OCI-LY7 (cell line): ENCODE results near the gene KIF1A. TPM values are rescaled to one million over a fixed set of nuclear protein-coding genes. Genes with fewer than 3 reads are reported as not detected.

Experiments
- BruUV-seq: library from RNA; stranded (reverse); fragments of 400-500 nt; replicated peaks from 2 replicates; lab custom pipeline; 2021; lab: Mats Ljungman, UMichigan
- CTCF ChIA-PET: fragments of 300-600 bp; sonication (Branson Sonifier 250); formaldehyde crosslinking; loops from one replicate; lab custom pipeline; 2022; ENCODE audit warnings: antibody characterized with exemption; ENCODE audit not compliant: unreplicated experiment; lab: Charles Lee
- POLR2A ChIA-PET: fragments of 300-600 bp; sonication (Branson Sonifier 250); formaldehyde crosslinking; loops from one replicate; lab custom pipeline; 2022; ENCODE audit warnings: antibody characterized with exemption; lab: Charles Lee
- DNase-seq: peaks from one replicate; pipeline ENCODE4 v3.0.0-alpha.2; 2015; ENCODE audit warnings: low spot score
- H2AFZ ChIP-seq: fragments of 200-600 bp; sonication (generic), shearing (Covaris generic); 2 replicates; pipeline ENCODE4 v1.6.1; 2014; ENCODE audit warnings: mild to moderate bottlenecking, antibody characterized with exemption, low read length, moderate library complexity
- H3K27ac ChIP-seq: fragments of 200-600 bp; sonication (generic); 2 replicates; pipeline ENCODE4 v1.5.1; 2014; ENCODE audit warnings: mixed run types, low read depth, mild to moderate bottlenecking, moderate library complexity, low read length, inconsistent platforms; ENCODE audit not compliant: poor library complexity, severe bottlenecking
- H3K36me3 ChIP-seq: fragments of 200-600 bp; sonication (generic); 2 replicates; pipeline ENCODE4 v1.6.1; 2014; ENCODE audit warnings: mild to moderate bottlenecking, antibody characterized with exemption, low read length, moderate library complexity, mixed read lengths; ENCODE audit not compliant: insufficient read depth
- H3K4me1 ChIP-seq: fragments of 200-600 bp; sonication (generic); 2 replicates; pipeline ENCODE4 v1.5.1; 2014; ENCODE audit warnings: mild to moderate bottlenecking, low read length; ENCODE audit not compliant: insufficient read depth, poor library complexity, severe bottlenecking
- H3K4me2 ChIP-seq: fragments of 200-600 bp; sonication (generic); 2 replicates; pipeline ENCODE4 v1.6.1; 2014; ENCODE audit warnings: mild to moderate bottlenecking, low read length
- H3K4me3 ChIP-seq: fragments of 200-600 bp; sonication (generic); 2 replicates; pipeline ENCODE4 v1.5.1; 2014; ENCODE audit warnings: mild to moderate bottlenecking, low read depth, low read length; ENCODE audit not compliant: poor library complexity, severe bottlenecking
- H3K79me2 ChIP-seq: fragments of 200-600 bp; sonication (generic); 2 replicates; pipeline ENCODE4 v1.6.1; 2016; ENCODE audit warnings: low read depth, mild to moderate bottlenecking, low read length, moderate library complexity, mixed read lengths; ENCODE audit not compliant: insufficient read depth
- H3K9me2 ChIP-seq: fragments of 200-600 bp; sonication (generic); 2 replicates; pipeline ENCODE4 v1.6.1; 2016; ENCODE audit warnings: mild to moderate bottlenecking, low read length, mixed read lengths; ENCODE audit not compliant: insufficient read depth
- H3K9me3 ChIP-seq: fragments of 200-600 bp; sonication (generic); 2 replicates; pipeline ENCODE4 v1.6.1; 2014; ENCODE audit warnings: mild to moderate bottlenecking, mixed run types, low read length, mixed read lengths
- H4K20me1 ChIP-seq: fragments of 200-600 bp; sonication (generic); 2 replicates; pipeline ENCODE4 v1.6.1; 2014; ENCODE audit warnings: mild to moderate bottlenecking, antibody characterized with exemption, low read length, moderate library complexity, mixed read lengths; ENCODE audit not compliant: insufficient read depth
- CTCF ChIP-seq: fragments of 200-600 bp; sonication (generic); conservative IDR thresholded peaks from 2 replicates; pipeline ENCODE4 v1.5.1; 2014; ENCODE audit warnings: mild to moderate bottlenecking, antibody characterized with exemption, low read length, moderate library complexity, mixed read lengths
- EZH2phosphoT487 ChIP-seq: fragments of 200-600 bp; sonication (generic); IDR thresholded peaks from 2 replicates; pipeline ENCODE4 v1.6.1; 2018; ENCODE audit warnings: low read depth, borderline replicate concordance, mild to moderate bottlenecking, mixed run types, antibody characterized with exemption, low read length, moderate library complexity, mixed read lengths
- intact Hi-C: fragments of 100-400 bp; cut with micrococcal nuclease; formaldehyde crosslinking; loops from one replicate; pipeline ENCODE4 v1.10.0; 2022; ENCODE audit not compliant: unreplicated experiment
- total RNA-seq, 2 experiments: library from RNA; depleted of rRNA in 1 of 2; stranded (reverse); fragments of >200 nt in 1 of 2; shearing (Covaris generic) in 1 of 2; gene quantifications; 2 replicates each; pipeline ENCODE4 v1.2.3, GENCODE V29; 2014 to 2022

Gene KIF1A
- total RNA-seq, 2 experiments from 2014 or later = not detected

GRCh38 chr2:240728827-240729226 is 91.2 kb downstream of the KIF1A start:
- no peaks in the 10 kb centered on the region for H3K4me1 ChIP-seq
- intact Hi-C loops = no loop called here
- TF ChIP-seq EZH2phosphoT487 (no peak), CTCF (no peak)
- DNase-seq = no peak
- H3K27ac ChIP-seq = no peak overlapping the region
- H3K4me3 ChIP-seq = no peak overlapping the region
- no peaks in the 10 kb centered on the region for H3K36me3 ChIP-seq
- no peak overlapping the region for H3K4me2 ChIP-seq
- no peaks in the 10 kb centered on the region for H3K79me2 ChIP-seq
- ChIA-PET CTCF (no interaction called here), POLR2A (no interaction called here)
- H3K9me2 ChIP-seq = no peaks in the 10 kb centered on the region
- no peaks in the 10 kb centered on the region for H4K20me1 ChIP-seq
- no peaks in the 10 kb centered on the region for H3K9me3 ChIP-seq
- no TSS peak for BruUV-seq
- no peak overlapping the region for H2AFZ ChIP-seq

GRCh38 chr2:240728361-240728760 is 91.7 kb downstream of the KIF1A start:
- H3K27ac ChIP-seq = no peak overlapping the region
- ChIA-PET POLR2A (no interaction called here), CTCF (no interaction called here)
- H3K4me2 ChIP-seq = no peak overlapping the region
- H3K9me2 ChIP-seq = no peaks in the 10 kb centered on the region
- intact Hi-C loops = no loop called here
- H3K4me1 ChIP-seq = no peaks in the 10 kb centered on the region
- no peaks in the 10 kb centered on the region for H3K79me2 ChIP-seq
- no peak for TF ChIP-seq CTCF
- TF ChIP-seq EZH2phosphoT487 = no peak
- no peak for DNase-seq
- H3K36me3 ChIP-seq = no peaks in the 10 kb centered on the region
- no peak overlapping the region for H2AFZ ChIP-seq
- no TSS peak for BruUV-seq
- H3K4me3 ChIP-seq = no peak overlapping the region
- no peaks in the 10 kb centered on the region for H3K9me3 ChIP-seq
- no peaks in the 10 kb centered on the region for H4K20me1 ChIP-seq

- Histone ChIP-seq H3K36me3 (no peaks in the 10 kb centered on the region), H3K9me2 (no peaks in the 10 kb centered on the region), H3K4me2 (no peak overlapping the region), H4K20me1 (no peaks in the 10 kb centered on the region), H3K4me1 (no peaks in the 10 kb centered on the region), H2AFZ (no peak overlapping the region), H3K79me2 (no peaks in the 10 kb centered on the region), H3K9me3 (no peaks in the 10 kb centered on the region), H3K27ac (no peak overlapping the region), H3K4me3 (no peak overlapping the region)
- POLR2A ChIA-PET = no interaction called here
- CTCF ChIA-PET = no interaction called here
- BruUV-seq = no TSS peak
- intact Hi-C loops = no loop called here
- DNase-seq = no peak
- no peak for TF ChIP-seq EZH2phosphoT487
- no peak for TF ChIP-seq CTCF
These were observed 92.1 kb downstream of the KIF1A start for GRCh38 chr2:240727913-240728312.
